HepG2 (cell line): Measurements from ENCODE around the gene RETREG2. TPM values are rescaled to one million over a fixed set of nuclear protein-coding genes. Genes with fewer than 3 reads are reported as not detected.

ENCODE experiments used
- ATAD3A ChIP-seq: sonication (generic); formaldehyde crosslinking; IDR thresholded peaks from 2 replicates; pipeline ENCODE4 v1.4.0; 2020; ENCODE audit warnings: missing genetic modification reagents
- ATF1 ChIP-seq: IDR thresholded peaks from 2 replicates; pipeline ENCODE4 v1.6.1; 2016; ENCODE audit warnings: mild to moderate bottlenecking, control low read depth
- DR1 ChIP-seq: sonication (generic); formaldehyde crosslinking; IDR thresholded peaks from 2 replicates; pipeline ENCODE4 v1.8.0; 2021; ENCODE audit warnings: mild to moderate bottlenecking, missing genetic modification reagents, inconsistent platforms
- ETV5 ChIP-seq: IDR thresholded peaks from 2 replicates; pipeline ENCODE4 v1.6.1; 2018; ENCODE audit warnings: missing biosample characterization, missing genetic modification reagents, inconsistent platforms, borderline replicate concordance
- KAT8 ChIP-seq: IDR thresholded peaks from 2 replicates; pipeline ENCODE4 v1.6.1; 2016; ENCODE audit warnings: missing genetic modification reagents, missing compliant biosample characterization
- LCORL ChIP-seq, 2 experiments: fragments of 450-650 bp in 1 of 2; sonication (generic) in 1 of 2; formaldehyde crosslinking in 1 of 2; IDR thresholded peaks; 2 replicates each; pipeline versions ENCODE4 v1.5.0 to v1.6.1; 2017 to 2020; ENCODE audit warnings: antibody characterized with exemption in 1 of 2, missing genetic modification reagents in 1 of 2
- PHF8 ChIP-seq: sonication (generic); formaldehyde crosslinking; IDR thresholded peaks from 2 replicates; pipeline ENCODE4 v1.5.0; 2020; ENCODE audit warnings: missing genetic modification reagents
- SMARCC2 ChIP-seq: fragments of 450-650 bp; IDR thresholded peaks from 2 replicates; pipeline ENCODE4 v1.6.1; 2017; ENCODE audit warnings: antibody characterized with exemption, mild to moderate bottlenecking
- SP2 ChIP-seq: sonication (generic); formaldehyde crosslinking; IDR thresholded peaks from 2 replicates; pipeline ENCODE4 v1.5.1; 2020; ENCODE audit warnings: mild to moderate bottlenecking, missing genetic modification reagents
- SSRP1 ChIP-seq: IDR thresholded peaks from 2 replicates; pipeline ENCODE4 v1.6.1; 2016; ENCODE audit warnings: control low read depth
- ZFAT ChIP-seq: sonication (generic); formaldehyde crosslinking; conservative IDR thresholded peaks from 2 replicates; pipeline ENCODE4 v1.8.1; 2023; ENCODE audit warnings: missing genetic modification reagents, inconsistent platforms
- ZMYM2 ChIP-seq: sonication (generic); formaldehyde crosslinking; IDR thresholded peaks from 2 replicates; pipeline ENCODE4 v1.8.0; 2022; ENCODE audit warnings: mild to moderate bottlenecking, missing genetic modification reagents
- ZNF180 ChIP-seq: sonication (generic); formaldehyde crosslinking; IDR thresholded peaks from 2 replicates; pipeline ENCODE4 v1.4.0; 2020; ENCODE audit warnings: low read depth, missing genetic modification reagents, borderline replicate concordance
- ZNF569 ChIP-seq: sonication (generic); formaldehyde crosslinking; IDR thresholded peaks from 2 replicates; pipeline ENCODE4 v1.5.0; 2020; ENCODE audit warnings: mild to moderate bottlenecking, missing genetic modification reagents, moderate library complexity, borderline replicate concordance
- ZNF607 ChIP-seq: sonication (generic); formaldehyde crosslinking; IDR thresholded peaks from 2 replicates; pipeline ENCODE4 v1.5.1; 2020; ENCODE audit warnings: missing genetic modification reagents, mild to moderate bottlenecking, borderline replicate concordance
- ZNF619 ChIP-seq: sonication (generic); formaldehyde crosslinking; IDR thresholded peaks from 2 replicates; pipeline ENCODE4 v1.4.0; 2020; ENCODE audit warnings: mild to moderate bottlenecking, missing genetic modification reagents
- ZNF713 ChIP-seq: sonication (generic); formaldehyde crosslinking; IDR thresholded peaks from 2 replicates; pipeline ENCODE4 v1.4.0; 2020; ENCODE audit warnings: mild to moderate bottlenecking, missing genetic modification reagents
- ZNF841 ChIP-seq: sonication (generic); formaldehyde crosslinking; IDR thresholded peaks from 2 replicates; pipeline ENCODE4 v1.8.1; 2023; ENCODE audit warnings: missing genetic modification reagents, borderline replicate concordance
- polyA plus RNA-seq, 8 experiments: library from polyadenylated mRNA; depleted of rRNA in 3 of 8; stranded (reverse) in 7 of 8; unstranded in 1 of 8; fragments of >200 nt; fragmentation: Illumina TruSeq in 4 of 8; extraction: Trizol in 4 of 8; gene quantifications; 2 replicates each; pipeline versions ENCODE4 v1.2.1 to v1.2.3, GENCODE V29; 2011 to 2016; ENCODE audit warnings: low read depth in 4 of 8, missing spikeins in 1 of 8, mixed read lengths in 1 of 8; ENCODE audit not compliant: insufficient read depth in 1 of 8
- total RNA-seq, 5 experiments: library from RNA; depleted of rRNA; stranded (reverse); fragments of >200 nt; fragmentation: Illumina TruSeq; extraction: Trizol; gene quantifications; 2 replicates each; pipeline ENCODE4 v1.2.3, GENCODE V29; 2016; ENCODE audit warnings: low read depth in 1 of 5
- TF ChIP-seq, protein P1 (sequence below): sonication (generic); formaldehyde crosslinking; conservative IDR thresholded peaks from 2 replicates; pipeline ENCODE4 v1.8.0; 2022; ENCODE audit warnings: low read depth, missing genetic modification reagents
- TF ChIP-seq, protein P2 (sequence below): sonication (generic); formaldehyde crosslinking; IDR thresholded peaks from 2 replicates; pipeline ENCODE4 v1.4.0; 2020; ENCODE audit warnings: missing genetic modification reagents
- TF ChIP-seq, protein P3 (sequence below): sonication (generic); formaldehyde crosslinking; IDR thresholded peaks from 2 replicates; pipeline ENCODE4 v1.4.0; 2020; ENCODE audit warnings: missing genetic modification reagents, borderline replicate concordance

RETREG2 gene
- total and polyA plus RNA-seq, 2 of the 13 experiments (the other 11 are each of a cell fraction or from before 2014, with no cell fraction given) = 86.0 to 134 TPM

DNA sequence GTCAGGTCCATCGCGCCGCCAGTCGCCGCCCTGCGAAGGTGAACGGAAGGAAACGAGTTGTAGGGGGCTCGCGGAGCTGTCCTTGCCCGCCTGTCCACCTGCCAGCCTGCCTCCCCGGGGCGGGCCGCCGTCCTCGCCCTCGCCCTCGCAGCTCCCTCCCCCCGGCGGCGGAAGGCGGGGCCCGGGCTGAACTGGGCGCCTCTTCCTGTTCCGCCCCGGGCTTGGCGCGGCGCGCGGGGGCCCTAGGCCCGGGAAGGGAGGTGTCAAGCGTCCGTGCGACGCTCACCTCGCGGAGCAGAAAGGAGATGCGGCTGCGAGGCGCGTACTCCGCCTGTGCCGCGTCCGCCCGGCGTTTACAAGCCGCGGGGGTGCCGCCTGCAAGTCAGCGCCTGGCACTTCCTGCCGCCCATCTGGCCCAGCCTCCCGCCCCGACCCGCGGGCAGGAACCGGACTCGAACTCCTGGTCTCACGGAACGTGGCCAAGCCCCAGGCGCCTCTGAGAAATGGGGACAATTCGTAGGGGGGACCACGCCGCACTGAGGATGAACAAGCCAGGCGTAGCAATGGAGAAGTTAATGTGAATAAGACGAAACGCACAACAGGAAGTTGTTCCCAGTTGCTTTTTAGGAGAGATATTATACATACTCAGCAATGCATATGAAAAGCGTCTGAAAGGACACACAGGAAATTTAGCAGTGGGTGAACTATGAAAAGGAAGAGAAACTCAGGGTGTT, 1.1 kb upstream of the RETREG2 start, which contains the start of gene CNPPD1 (continued):
- TF ChIP-seq, protein P1, sequence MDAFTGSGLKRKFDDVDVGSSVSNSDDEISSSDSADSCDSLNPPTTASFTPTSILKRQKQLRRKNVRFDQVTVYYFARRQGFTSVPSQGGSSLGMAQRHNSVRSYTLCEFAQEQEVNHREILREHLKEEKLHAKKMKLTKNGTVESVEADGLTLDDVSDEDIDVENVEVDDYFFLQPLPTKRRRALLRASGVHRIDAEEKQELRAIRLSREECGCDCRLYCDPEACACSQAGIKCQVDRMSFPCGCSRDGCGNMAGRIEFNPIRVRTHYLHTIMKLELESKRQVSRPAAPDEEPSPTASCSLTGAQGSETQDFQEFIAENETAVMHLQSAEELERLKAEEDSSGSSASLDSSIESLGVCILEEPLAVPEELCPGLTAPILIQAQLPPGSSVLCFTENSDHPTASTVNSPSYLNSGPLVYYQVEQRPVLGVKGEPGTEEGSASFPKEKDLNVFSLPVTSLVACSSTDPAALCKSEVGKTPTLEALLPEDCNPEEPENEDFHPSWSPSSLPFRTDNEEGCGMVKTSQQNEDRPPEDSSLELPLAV (CRISPR knock-in tag) = peak; percentile 89; the same call in 1 of the 2 replicates
- TF ChIP-seq ZNF607 (CRISPR knock-in tag) (peak; percentile 98), ATAD3A (CRISPR knock-in tag) (no peak), ZNF569 (peak; percentile 69; the same call in 1 of the 2 replicates), ATF1 (CRISPR knock-in tag) (no peak), PHF8 (CRISPR knock-in tag) (peak; percentile 76), ZMYM2 (CRISPR knock-in tag) (peak; percentile 94), SMARCC2 (no peak), SSRP1 (CRISPR knock-in tag) (no peak), ZNF841 (CRISPR knock-in tag) (peak; percentile 95; the same call in 1 of the 2 replicates), LCORL (IDR thresholded peaks at IDR 0.05) (no peak), LCORL (CRISPR knock-in tag; IDR thresholded peaks at IDR 0.05) (peak; percentile 84), ETV5 (CRISPR knock-in tag) (peak; percentile 89), ZFAT (CRISPR knock-in tag) (0 out of 2 replicates have a peak, but pooled peaks have one; percentile 55), KAT8 (peak; percentile 94), ZNF180 (CRISPR knock-in tag) (0 out of 2 replicates have a peak, but pooled peaks have one; percentile 87), ZNF619 (CRISPR knock-in tag) (peak; percentile 95; the same call in 1 of the 2 replicates), DR1 (no peak; the same call in none of the 2 replicates), ZNF713 (CRISPR knock-in tag) (no peak; the same call in 1 of the 2 replicates), SP2 (CRISPR knock-in tag) (peak; percentile 74)
- TF ChIP-seq, protein P2, sequence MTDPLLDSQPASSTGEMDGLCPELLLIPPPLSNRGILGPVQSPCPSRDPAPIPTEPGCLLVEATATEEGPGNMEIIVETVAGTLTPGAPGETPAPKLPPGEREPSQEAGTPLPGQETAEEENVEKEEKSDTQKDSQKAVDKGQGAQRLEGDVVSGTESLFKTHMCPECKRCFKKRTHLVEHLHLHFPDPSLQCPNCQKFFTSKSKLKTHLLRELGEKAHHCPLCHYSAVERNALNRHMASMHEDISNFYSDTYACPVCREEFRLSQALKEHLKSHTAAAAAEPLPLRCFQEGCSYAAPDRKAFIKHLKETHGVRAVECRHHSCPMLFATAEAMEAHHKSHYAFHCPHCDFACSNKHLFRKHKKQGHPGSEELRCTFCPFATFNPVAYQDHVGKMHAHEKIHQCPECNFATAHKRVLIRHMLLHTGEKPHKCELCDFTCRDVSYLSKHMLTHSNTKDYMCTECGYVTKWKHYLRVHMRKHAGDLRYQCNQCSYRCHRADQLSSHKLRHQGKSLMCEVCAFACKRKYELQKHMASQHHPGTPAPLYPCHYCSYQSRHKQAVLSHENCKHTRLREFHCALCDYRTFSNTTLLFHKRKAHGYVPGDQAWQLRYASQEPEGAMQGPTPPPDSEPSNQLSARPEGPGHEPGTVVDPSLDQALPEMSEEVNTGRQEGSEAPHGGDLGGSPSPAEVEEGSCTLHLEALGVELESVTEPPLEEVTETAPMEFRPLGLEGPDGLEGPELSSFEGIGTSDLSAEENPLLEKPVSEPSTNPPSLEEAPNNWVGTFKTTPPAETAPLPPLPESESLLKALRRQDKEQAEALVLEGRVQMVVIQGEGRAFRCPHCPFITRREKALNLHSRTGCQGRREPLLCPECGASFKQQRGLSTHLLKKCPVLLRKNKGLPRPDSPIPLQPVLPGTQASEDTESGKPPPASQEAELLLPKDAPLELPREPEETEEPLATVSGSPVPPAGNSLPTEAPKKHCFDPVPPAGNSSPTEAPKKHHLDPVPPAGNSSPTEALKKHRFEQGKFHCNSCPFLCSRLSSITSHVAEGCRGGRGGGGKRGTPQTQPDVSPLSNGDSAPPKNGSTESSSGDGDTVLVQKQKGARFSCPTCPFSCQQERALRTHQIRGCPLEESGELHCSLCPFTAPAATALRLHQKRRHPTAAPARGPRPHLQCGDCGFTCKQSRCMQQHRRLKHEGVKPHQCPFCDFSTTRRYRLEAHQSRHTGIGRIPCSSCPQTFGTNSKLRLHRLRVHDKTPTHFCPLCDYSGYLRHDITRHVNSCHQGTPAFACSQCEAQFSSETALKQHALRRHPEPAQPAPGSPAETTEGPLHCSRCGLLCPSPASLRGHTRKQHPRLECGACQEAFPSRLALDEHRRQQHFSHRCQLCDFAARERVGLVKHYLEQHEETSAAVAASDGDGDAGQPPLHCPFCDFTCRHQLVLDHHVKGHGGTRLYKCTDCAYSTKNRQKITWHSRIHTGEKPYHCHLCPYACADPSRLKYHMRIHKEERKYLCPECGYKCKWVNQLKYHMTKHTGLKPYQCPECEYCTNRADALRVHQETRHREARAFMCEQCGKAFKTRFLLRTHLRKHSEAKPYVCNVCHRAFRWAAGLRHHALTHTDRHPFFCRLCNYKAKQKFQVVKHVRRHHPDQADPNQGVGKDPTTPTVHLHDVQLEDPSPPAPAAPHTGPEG (CRISPR knock-in tag) = peak; percentile 76
- TF ChIP-seq, protein P3, sequence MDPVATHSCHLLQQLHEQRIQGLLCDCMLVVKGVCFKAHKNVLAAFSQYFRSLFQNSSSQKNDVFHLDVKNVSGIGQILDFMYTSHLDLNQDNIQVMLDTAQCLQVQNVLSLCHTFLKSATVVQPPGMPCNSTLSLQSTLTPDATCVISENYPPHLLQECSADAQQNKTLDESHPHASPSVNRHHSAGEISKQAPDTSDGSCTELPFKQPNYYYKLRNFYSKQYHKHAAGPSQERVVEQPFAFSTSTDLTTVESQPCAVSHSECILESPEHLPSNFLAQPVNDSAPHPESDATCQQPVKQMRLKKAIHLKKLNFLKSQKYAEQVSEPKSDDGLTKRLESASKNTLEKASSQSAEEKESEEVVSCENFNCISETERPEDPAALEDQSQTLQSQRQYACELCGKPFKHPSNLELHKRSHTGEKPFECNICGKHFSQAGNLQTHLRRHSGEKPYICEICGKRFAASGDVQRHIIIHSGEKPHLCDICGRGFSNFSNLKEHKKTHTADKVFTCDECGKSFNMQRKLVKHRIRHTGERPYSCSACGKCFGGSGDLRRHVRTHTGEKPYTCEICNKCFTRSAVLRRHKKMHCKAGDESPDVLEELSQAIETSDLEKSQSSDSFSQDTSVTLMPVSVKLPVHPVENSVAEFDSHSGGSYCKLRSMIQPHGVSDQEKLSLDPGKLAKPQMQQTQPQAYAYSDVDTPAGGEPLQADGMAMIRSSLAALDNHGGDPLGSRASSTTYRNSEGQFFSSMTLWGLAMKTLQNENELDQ (CRISPR knock-in tag) = no peak
